PFSK-1 (cell line): ENCODE measurements around the gene OR51Q1.

Experiments
- FOXP2 ChIP-seq: optimal IDR thresholded peaks from 2 replicates; pipeline ENCODE3; 2011; ENCODE audit warnings: borderline replicate concordance, control low read depth, inconsistent platforms; ENCODE audit not compliant: insufficient read depth; ENCODE audit errors: extremely low read length, extremely low read depth
- POLR2AphosphoS5 ChIP-seq: IDR thresholded peaks from 2 replicates; pipeline ENCODE4 v1.6.1; 2012; ENCODE audit warnings: low read depth, mild to moderate bottlenecking, control low read depth, low read length, moderate library complexity
- REST ChIP-seq, 2 experiments: IDR thresholded peaks; 2 replicates each; pipeline versions ENCODE4 v1.6.1 to v1.8.0; 2011 to 2012; ENCODE audit warnings: low read depth in 2 of 2, low read length in 2 of 2, control low read depth in 1 of 2, inconsistent platforms in 1 of 2, mild to moderate bottlenecking in 1 of 2, moderate library complexity in 1 of 2; ENCODE audit not compliant: insufficient read depth in 1 of 2
- SIN3A ChIP-seq: IDR thresholded peaks from 2 replicates; pipeline ENCODE4 v1.6.1; 2012; ENCODE audit warnings: mild to moderate bottlenecking, low read length, moderate library complexity, borderline replicate concordance; ENCODE audit not compliant: insufficient read depth
- TAF1 ChIP-seq: IDR thresholded peaks from 2 replicates; pipeline ENCODE4 v1.6.1; 2012; ENCODE audit warnings: low read length, control low read depth, borderline replicate concordance; ENCODE audit not compliant: insufficient read depth

OR51Q1 gene

GRCh38 chr11:5460983-5461621 is 39.2 kb downstream of the OR51Q1 start:
- TF ChIP-seq POLR2AphosphoS5 (no peak), FOXP2 (no peak), SIN3A (no peak), REST (IDR thresholded peaks at IDR 0.05; ENCODE audit: insufficient read depth in 1 of 2, low read depth in 2 of 2, low read length in 2 of 2) (no peak)

- no peak for TF ChIP-seq FOXP2
- TF ChIP-seq TAF1 = no peak
- TF ChIP-seq SIN3A = no peak
- no peak for TF ChIP-seq REST (IDR thresholded peaks at IDR 0.05; ENCODE audit: insufficient read depth in 1 of 2, low read depth in 2 of 2, low read length in 2 of 2)
- no peak for TF ChIP-seq POLR2AphosphoS5
Observed at GRCh38 chr11:5467527-5467926, 45.6 kb downstream of the OR51Q1 start.
